ENCODE measurements around the gene USP1.

USP1 gene

GRCh38 chr1:62436466-62437272, at the start of gene USP1:
USP1 (plus strand) TSS chr1:62437049; CDS start chr1:62439868, 2,819 bp downstream.
- Histone ChIP-seq H3K4me3 (replicated peaks; ENCODE audit: low read depth, low read length) (peak within 1 kb of the TSS; percentile 86), H3K27me3 (replicated peaks; ENCODE audit: control insufficient read depth, insufficient read depth, low read length) (no peaks in the 10 kb centered on the region), H3K36me3 (ENCODE audit: control insufficient read depth, insufficient read depth, low read length) (peaks cover under 1% of the 10 kb centered on the region)
- TF ChIP-seq CTCF (IDR thresholded peaks at IDR 0.05; ENCODE audit: insufficient read depth, low read length, poor library complexity, severe bottlenecking), result no peak
- peak; percentile 95 for DNase-seq (ENCODE audit: extremely low read depth, insufficient read length)

- Histone ChIP-seq H3K4me3 (replicated peaks; ENCODE audit: low read depth, low read length) (no peak overlapping the region), H3K36me3 (ENCODE audit: control insufficient read depth, insufficient read depth, low read length) (no peaks in the 10 kb centered on the region), H3K27me3 (replicated peaks; ENCODE audit: control insufficient read depth, insufficient read depth, low read length) (no peaks in the 10 kb centered on the region; the same call in 1 of the 2 replicates)
- DNase-seq (ENCODE audit: extremely low read depth, insufficient read length), result no peak
- TF ChIP-seq CTCF (IDR thresholded peaks at IDR 0.05; ENCODE audit: insufficient read depth, low read length, poor library complexity, severe bottlenecking), result no peak
These were observed 47.3 kb upstream of the USP1 start for GRCh38 chr1:62389531-62389930.

- Histone ChIP-seq H3K27me3 (replicated peaks; ENCODE audit: control insufficient read depth, insufficient read depth, low read length) (no peaks in the 10 kb centered on the region; the same call in 1 of the 2 replicates), H3K36me3 (ENCODE audit: control insufficient read depth, insufficient read depth, low read length) (no peaks in the 10 kb centered on the region), H3K4me3 (replicated peaks; ENCODE audit: low read depth, low read length) (no peak overlapping the region)
- no peak for DNase-seq (ENCODE audit: extremely low read depth, insufficient read length)
- no peak for TF ChIP-seq CTCF (IDR thresholded peaks at IDR 0.05; ENCODE audit: insufficient read depth, low read length, poor library complexity, severe bottlenecking)
These were observed 46.8 kb upstream of the USP1 start for GRCh38 chr1:62390071-62390470.

- TF ChIP-seq CTCF (IDR thresholded peaks at IDR 0.05; ENCODE audit: insufficient read depth, low read length, poor library complexity, severe bottlenecking), result peak; percentile 59
- H3K4me3 ChIP-seq (replicated peaks; ENCODE audit: low read depth, low read length), result no peak overlapping the region
- H3K36me3 ChIP-seq (ENCODE audit: control insufficient read depth, insufficient read depth, low read length), result no peaks in the 10 kb centered on the region
- no peak for DNase-seq (ENCODE audit: extremely low read depth, insufficient read length)
- no peaks in the 10 kb centered on the region; the same call in none of the 2 replicates for H3K27me3 ChIP-seq (replicated peaks; ENCODE audit: control insufficient read depth, insufficient read depth, low read length)
These were observed 45.4 kb upstream of the USP1 start for GRCh38 chr1:62391369-62391971.

- no peaks in the 10 kb centered on the region; the same call in none of the 2 replicates for H3K27me3 ChIP-seq (replicated peaks; ENCODE audit: control insufficient read depth, insufficient read depth, low read length)
- DNase-seq (ENCODE audit: extremely low read depth, insufficient read length), result no peak
These were observed 43.9 kb upstream of the USP1 start for GRCh38 chr1:62392951-62393350.

More at GRCh38 chr1:62392951-62393350, 43.9 kb upstream of the USP1 start:
- Histone ChIP-seq H3K4me3 (replicated peaks; ENCODE audit: low read depth, low read length) (no peak overlapping the region), H3K36me3 (ENCODE audit: control insufficient read depth, insufficient read depth, low read length) (no peaks in the 10 kb centered on the region)
- no peak for TF ChIP-seq CTCF (IDR thresholded peaks at IDR 0.05; ENCODE audit: insufficient read depth, low read length, poor library complexity, severe bottlenecking)

All from GM06990 (cell line).